ENCODE results near the gene ZCCHC2.

- no peak for TF ChIP-seq CTCF (IDR thresholded peaks at IDR 0.05)
- TF ChIP-seq POLR2A (IDR thresholded peaks at IDR 0.05): no peak
Measured at GRCh38 chr18:62576845-62577512, 54.2 kb downstream of the ZCCHC2 start.

Measured in breast epithelium (tissue), 3 donors.